ENCODE data around the gene CFAP206. TPM values are rescaled to one million over a fixed set of nuclear protein-coding genes. Genes with fewer than 3 reads are reported as not detected.

CFAP206 gene, protein sequence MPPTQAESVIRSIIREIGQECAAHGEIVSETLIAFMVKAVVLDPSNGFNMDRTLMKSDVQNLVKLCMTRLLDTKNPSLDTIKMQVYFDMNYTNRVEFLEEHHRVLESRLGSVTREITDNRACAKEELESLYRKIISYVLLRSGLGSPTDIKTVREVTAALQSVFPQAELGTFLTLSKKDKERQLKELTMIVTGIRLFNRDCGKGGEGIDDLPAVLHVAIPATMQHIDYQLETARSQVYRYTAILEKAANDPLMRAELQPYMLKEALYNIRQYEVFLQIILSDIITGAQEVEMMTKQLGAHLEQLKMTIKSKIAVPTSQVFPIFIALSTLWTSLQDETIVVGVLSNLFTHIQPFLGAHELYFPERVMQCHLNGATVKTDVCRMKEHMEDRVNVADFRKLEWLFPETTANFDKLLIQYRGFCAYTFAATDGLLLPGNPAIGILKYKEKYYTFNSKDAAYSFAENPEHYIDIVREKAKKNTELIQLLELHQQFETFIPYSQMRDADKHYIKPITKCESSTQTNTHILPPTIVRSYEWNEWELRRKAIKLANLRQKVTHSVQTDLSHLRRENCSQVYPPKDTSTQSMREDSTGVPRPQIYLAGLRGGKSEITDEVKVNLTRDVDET
- total RNA-seq, result 0.49 TPM

GRCh38 chr6:87407901-87408720, at the start of gene CFAP206:
Gene CFAP206, plus strand, starts transcription at chr6:87407972. Its CDS starts 1,868 bp downstream, at chr6:87409840.
- DNase-seq, result peak; percentile 77

GRCh38 chr6:87364602-87365252, 43.0 kb upstream of the CFAP206 start:
- no peak for DNase-seq

DNA sequence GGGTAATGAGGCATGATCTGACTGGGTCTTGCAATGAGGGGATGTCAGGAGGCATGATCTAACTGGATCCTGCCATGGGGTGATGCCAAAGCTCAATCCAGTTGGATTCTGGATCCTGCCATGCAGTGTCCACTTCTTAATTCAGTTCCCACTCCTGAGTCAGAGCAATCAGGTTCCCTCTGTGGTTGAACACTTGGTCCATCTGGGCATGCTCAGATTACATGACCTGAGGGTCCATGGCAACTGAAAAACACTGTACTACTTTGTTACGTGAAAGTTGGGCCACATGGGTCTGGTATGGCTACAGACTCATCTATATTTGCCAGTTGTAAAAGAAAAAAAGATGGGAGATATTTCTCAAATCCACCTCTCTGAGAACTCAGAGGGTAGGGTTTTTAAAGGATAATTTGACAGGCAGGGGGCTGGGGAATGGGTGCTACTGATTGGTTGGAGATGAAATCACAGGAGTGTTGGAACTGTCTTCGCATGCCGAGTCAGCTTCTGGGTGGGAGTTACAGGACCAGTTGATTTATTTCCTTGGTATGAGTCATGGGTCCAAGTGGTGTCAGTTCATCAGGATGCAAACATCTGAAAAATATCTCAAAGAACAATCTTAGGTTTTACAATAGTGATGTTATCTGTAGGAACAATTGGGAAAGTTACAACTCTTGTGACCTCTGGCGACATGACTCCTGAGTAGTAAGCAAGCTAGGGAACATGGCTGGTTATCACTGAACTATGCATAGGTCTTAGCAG, 41.5 kb upstream of the CFAP206 start:
- no peak for DNase-seq

- DNase-seq, result no peak
Observed at GRCh38 chr6:87366899-87367298, 40.9 kb upstream of the CFAP206 start.

DNA sequence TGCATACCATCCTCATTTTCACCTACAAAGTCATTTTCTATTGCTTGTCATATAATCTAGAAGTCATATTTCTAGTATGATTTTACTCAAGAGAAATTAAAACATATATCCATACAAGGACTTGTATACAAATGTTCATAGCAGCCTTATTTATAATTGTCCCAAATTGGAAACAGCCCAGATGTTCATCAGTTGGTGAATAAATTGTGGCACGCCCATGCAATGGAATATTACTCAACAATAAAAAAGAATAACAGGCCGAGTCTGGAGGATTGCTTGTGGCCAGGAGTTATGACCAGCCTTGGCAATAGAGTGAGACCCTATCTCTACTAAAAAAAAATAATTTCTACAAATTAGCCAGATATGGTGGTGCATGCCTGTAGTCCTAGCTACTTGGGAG, 34.4 kb upstream of the CFAP206 start:
- DNase-seq, result no peak

DNA sequence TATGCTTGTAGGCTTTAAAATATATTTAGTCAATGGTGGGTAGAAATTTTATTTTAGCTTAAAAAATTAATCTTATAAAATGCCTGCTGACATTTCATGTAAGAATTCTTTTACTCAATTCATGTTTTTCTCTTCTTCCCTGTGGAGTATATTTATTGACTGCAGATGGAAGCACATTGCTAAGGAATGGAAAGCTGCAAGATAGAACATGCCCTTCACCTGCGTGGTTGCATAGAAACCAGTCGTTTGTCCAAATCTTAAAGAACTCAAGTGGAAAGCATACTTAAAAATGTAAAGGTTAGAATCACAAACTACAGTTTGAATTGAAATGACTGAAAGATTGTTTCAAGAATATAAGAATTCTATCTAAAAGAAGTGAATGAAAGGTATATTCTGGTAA, 32.5 kb upstream of the CFAP206 start:
- no peak for DNase-seq

- no peak for DNase-seq
Observed at GRCh38 chr6:87376643-87377042, 31.1 kb upstream of the CFAP206 start.

- DNase-seq, result no peak
Observed at GRCh38 chr6:87378947-87379346, 28.8 kb upstream of the CFAP206 start.

DNA sequence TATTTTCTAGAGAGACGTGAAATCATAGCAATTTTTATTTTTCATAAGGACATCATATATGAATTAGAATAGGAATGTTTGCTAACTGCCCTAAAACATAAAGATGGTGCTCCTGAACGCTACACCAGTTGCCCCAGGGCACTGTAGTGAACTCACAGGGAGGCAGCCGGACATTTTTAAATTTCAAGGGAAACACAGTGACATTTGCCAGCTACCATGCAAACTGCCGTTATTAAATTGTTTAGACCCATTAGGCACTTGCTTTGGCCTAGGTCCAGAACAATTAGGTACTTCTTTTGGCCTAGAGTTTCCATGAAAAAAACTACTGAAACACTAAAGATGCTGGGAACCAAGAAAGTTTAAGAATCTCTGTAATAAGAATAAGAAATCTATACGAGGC, 24.9 kb upstream of the CFAP206 start:
- no peak for DNase-seq

DNA sequence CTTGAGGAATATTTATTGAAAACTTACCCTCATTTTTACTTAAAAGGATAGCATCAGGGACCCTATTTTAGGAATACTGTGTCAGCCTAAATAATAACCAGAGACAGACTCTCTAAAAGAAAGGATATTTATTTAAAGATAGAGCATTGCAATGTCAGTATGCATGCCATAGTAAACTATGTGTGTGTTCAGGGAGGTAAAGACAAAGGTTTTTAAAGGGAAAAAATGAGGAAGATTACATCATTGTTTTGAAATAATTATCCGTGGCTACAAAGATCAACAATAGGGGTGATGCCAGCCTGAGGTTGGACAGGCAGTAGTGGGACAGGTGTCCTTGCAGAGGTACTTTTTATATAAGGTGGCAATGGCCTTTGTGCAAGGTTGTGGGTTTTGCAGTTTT, 23.7 kb upstream of the CFAP206 start:
- no peak for DNase-seq

DNA sequence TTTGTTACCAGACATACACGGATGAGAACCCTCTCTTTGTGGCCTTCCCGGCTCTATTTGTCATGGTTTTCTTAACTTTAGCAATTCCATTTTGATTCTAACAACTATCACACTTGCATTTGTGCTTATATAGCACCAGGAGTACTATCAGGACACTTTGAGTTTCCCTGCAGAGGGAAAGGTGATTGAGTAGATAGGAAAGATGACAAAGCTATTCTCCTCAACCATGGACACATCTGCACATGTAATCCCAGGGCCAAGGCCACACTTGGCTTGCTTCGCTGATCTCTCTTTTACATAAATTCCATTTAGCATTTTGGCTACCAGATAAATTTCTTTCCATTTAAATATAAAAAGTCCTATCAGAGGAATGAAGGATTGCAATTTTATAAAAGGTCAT, 23.3 kb upstream of the CFAP206 start:
- DNase-seq, result no peak

DNA sequence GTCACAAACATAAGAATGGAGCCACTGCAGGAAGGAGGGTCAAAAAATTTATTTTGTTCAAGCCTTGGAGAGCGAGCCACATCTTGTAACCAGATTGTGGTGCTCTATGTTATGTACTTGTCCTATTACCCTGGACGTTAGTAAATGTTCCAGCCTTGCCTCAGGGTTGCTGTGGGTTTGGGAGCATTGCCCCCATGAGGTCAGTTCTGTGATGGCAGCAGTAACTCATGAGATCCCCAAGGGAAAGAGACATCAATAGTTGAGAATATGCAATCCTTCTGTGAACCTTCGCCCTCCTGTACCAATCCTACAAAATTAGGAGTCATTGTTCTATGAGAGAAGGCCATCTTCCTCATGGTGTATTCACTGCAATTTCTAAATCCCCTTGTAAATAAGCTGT, 16.4 kb upstream of the CFAP206 start:
- no peak for DNase-seq

GRCh38 chr6:87393026-87393622, 14.6 kb upstream of the CFAP206 start:
- peak; percentile 41 for DNase-seq

DNA sequence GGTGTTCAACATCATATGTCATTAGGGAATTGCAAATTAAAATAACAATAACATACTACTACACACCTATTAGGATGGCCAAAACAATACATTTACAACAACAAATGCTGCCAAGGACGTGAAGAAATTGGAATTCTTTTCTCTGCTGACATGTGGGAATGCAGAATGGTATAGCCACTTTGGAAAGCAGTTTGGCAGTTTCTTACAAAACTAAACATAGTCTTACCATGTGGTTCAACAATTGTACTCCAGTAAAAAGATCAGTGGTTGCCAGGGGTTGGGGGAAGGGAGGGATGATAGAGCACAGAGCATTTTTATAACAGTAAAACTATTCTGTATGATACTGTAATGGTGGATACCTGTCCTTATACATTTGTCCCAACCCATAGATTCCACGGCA, 12.3 kb upstream of the CFAP206 start:
- no peak for DNase-seq

GRCh38 chr6:87396595-87397392, 11.0 kb upstream of the CFAP206 start:
- DNase-seq, result no peak

DNA sequence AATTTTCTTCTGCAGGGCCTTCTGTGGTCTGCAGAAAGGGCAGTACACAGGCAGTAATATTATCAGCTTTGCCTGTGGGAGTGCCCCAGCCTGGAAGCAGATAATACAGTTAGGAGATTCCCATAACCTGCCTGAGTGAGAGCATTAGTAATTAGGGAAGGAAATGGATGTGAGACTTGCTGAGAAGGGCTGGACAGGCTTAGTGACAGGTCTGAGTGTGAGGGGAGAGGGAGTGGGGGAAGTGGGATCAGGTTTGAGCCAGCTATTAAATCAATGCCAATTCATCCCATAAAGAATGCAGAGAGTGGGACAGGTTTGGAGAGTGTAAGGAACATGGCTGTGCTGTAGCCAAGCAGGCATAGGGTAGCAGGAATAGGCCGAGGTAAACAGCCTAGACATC, 10.1 kb upstream of the CFAP206 start:
- no peak for DNase-seq

DNA sequence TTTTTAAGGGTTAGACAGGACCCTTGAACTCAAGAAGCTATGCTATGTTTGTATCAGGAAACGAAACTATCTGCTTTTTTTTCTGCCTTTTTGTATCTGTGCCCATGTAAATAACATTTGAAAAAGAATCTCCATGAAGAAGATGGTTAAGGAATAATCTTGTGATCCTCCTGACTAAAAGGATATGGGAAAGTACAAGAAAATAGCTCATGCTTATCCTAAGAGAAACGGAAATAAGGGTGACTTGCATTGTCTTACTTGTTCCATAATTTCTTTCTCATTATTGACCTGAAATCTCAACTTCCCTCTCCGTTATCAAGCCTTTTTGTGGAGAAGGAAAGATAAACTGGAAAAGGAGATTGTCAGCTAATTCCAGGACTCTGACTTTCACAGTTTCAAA, 5.9 kb upstream of the CFAP206 start:
- no peak for DNase-seq

DNA sequence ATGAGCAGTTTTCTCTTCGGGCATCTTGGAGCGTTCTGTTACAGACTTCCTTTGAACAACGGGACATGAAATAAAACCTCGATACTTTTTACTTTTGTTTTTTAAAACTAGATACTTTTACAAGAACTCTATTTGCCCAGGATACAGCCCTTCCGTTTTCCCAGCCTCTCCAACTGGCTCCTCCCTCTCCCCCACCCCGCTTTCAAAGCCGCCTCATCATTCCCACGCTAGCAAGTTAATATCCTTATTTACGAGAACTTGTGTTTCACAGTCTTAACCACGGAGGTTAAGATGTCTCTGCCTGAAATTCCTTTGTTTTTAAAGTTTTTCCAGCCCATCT, 241 bp upstream of the CFAP206 start:
- no peak for DNase-seq

- no peak for DNase-seq
Observed at GRCh38 chr6:87408721-87409155, 966 bp downstream of the CFAP206 start.

DNA sequence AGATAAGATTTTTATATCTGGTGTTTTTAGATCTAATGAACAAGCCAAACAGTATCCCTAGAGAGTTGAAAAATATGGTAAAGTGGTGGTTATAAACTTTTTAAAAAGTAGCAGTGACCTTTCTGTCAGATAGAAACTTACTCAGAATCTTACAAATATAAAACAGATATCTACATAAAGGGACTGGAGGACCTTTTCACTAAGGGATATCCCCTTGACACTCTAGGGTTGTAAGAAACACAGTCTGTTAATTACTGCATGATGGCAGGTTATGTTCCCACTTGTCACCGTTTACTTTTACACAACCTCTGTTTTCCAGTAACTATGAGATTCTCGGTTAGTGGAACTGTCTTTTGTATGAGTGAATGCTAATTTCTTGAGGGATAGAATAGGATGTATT, 11.5 kb downstream of the CFAP206 start:
- DNase-seq, result no peak

DNA sequence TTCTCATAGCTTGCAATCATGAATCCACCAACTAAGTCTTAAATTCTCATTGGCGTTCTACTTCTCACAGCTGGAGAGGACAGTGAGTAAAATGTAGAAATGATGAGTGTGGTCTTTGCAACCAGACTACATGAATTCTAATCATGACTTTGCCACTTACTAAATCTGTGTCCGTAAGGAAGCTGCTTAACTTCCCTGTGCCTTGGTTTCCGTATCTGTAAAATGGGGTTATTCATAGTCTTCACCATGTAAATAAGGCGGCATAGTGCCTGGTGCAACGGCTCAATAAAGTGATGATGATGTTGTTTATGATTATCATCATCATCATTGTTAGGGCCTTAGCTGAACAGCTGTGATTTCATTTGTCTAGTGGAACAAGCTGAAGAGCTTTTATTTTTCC, 12.6 kb downstream of the CFAP206 start:
- DNase-seq, result no peak

All from skin of body (tissue), 2 donors.